Measurements from ENCODE around the gene DAP3.
"Not testable (repeated sequence)": the region's sequence is repeated elsewhere in the genome, so short reads cannot be mapped to it uniquely, and the experiment has no call there.

DAP3 gene

DNA sequence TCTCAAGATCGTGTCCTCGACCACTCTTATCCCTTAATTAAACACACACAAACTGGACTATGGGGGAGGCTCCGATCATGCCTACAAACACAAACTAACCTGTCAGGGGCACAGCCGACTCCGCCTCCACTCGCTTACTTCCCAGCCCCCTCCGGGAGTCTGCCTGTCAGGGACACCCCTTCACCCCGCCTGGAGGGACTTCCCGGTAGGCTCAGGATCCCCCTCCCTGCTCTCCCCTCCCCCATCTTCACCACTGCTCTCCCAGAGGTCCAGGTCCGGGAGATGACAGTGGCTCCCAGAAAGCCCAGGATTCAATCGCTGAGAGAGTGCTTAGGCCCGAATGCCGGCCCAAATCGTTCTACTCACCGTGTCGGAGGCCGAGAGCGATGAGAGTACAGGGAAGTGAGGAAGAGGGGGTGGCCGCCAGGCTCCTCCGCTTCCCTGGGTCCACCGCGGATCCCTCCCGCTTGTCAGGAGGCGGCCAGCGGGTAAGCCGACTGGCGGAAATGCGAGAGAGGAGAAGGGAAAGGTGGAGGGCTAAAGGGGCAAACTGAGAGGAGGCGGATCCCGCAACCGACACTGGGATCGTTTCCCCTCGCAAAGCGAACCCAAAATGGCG, 1.1 kb upstream of the DAP3 start:
- peak; percentile 3 for DNase-seq (ENCODE audit: low read depth)

GRCh38 chr1:155688324-155689080, 389 bp upstream of the DAP3 start, which contains the start of gene YY1AP1:
TSS of gene YY1AP1 (minus strand) at chr1:155688774. CDS start at chr1:155680436, 8,338 bp downstream.
- DNase-seq (ENCODE audit: low read depth) = peak; percentile 84

- no peak for DNase-seq (ENCODE audit: low read depth)
Measured at GRCh38 chr1:155691992-155692528, 3.2 kb downstream of the DAP3 start.

- no peak for DNase-seq (ENCODE audit: low read depth)
Measured at GRCh38 chr1:155694167-155694566, 5.3 kb downstream of the DAP3 start.

- no peak for DNase-seq (ENCODE audit: low read depth)
Measured at GRCh38 chr1:155695072-155695471, 6.2 kb downstream of the DAP3 start.

DNA sequence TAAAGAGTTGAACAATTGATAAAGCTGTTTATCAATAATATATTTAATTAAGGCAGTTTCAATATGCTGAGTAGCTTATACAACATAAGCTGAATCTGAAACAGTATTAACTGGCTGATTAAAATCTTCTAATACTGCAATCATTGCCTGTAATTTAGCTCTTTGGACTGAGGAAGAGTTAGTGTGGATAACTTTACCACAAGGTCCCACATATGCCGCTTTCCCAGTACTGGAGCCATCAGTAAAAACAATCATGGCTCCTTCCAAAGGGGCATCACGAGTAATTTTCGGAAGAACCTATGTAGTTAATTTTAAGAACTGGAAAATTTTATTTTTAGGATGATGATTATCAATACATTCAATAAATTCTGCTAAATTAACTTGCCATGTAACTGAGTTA, 6.7 kb downstream of the DAP3 start:
- DNase-seq (ENCODE audit: low read depth) = no peak

GRCh38 chr1:155696524-155696923, 7.6 kb downstream of the DAP3 start:
- no peak for DNase-seq (ENCODE audit: low read depth)

- no peak for DNase-seq (ENCODE audit: low read depth)
Measured at GRCh38 chr1:155697046-155697445, 8.2 kb downstream of the DAP3 start.

DNA sequence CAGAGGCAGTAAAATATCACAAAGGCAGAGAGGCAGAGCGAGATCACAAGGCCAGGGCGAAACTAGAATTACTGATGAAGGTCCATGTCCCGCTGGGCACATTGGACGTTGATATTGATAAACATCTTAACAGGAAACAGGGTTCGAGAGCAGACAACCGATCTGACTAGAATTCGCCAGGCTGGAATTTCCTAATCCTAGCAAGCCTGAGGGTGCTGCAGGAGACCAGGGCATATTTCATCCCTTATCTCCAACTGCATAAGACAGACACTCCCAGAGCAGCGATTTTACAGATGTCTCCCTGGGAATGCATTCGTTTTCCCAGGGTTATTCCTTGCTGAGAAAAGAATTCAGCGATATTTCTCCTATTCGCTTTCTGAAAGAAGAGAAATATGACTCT, 8.7 kb downstream of the DAP3 start:
- not testable (repeated sequence) for DNase-seq (ENCODE audit: low read depth)

DNA sequence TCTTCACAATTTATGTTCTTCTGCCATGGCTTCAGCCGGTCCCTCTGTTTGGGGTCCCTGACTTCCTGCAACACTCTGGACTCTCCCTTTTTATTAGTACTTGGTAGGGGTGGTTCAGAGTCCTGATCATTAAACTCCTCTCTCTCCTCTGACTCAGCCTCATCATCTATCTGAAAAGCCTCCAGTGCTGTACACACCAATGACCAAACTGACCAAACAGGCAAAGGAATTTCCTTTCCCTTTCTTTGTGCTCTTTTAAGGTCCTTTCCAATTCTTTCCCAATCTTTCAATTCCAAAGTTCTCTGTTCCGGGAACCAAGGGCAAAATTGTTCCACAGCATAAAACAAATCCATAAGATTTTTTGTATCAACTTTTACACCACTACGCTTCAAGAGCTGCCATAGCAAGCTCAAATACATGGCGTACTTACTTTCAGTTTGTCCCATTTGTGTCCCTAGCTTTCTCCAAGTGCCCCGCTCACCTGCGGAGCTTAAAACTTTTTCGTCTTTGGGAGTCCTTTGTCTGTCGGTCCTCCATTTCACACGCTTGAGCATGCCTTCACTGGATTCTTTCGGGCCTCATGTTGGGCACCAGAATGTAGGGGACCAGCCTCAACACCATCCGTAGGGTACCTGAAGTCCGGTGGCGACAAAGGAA, 9.6 kb downstream of the DAP3 start:
- DNase-seq (ENCODE audit: low read depth) = no peak

- not testable (repeated sequence) for DNase-seq (ENCODE audit: low read depth)
Measured at GRCh38 chr1:155699062-155699461, 10.2 kb downstream of the DAP3 start.

- DNase-seq (ENCODE audit: low read depth) = not testable (repeated sequence)
Measured at GRCh38 chr1:155701675-155702074, 12.8 kb downstream of the DAP3 start.

DNA sequence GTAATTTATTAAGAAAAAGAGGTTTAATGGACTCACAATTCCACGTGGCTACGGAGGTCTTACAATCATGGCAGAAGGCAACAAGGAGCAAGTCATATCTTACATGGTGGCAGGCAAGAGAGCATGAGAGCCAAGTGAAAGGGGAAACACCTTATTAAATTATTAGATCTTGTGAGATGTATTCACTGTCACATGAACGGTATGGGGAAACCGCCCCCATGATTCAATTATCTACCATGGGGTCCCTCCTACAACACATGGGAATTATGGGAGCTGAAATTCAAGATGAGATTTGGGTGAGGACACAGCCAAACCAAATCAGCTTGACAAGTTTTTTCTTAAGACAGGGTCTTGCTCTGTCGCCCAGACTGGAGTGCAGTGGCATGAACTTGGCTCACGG, 14.3 kb downstream of the DAP3 start:
- no peak for DNase-seq (ENCODE audit: low read depth)

DNA sequence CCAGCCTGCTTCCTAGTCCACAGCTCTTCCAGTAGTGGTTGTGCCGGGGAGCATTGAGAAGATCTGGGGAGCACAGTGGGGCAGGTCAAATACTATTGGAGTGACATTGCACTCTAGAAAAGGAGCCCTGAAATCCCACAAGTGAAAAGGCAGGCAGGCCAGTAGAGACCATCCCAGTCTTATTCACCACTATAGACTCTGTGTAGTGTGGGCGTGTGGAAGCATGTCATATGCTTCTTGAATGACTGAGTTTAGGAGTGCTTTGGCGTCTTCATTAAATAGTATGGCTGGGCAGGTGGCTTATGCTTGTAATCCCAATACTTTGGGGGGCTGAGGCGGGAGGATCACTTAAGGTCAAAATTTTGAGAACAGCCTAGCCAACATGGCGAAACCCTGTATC, 15.5 kb downstream of the DAP3 start:
- not testable (repeated sequence) for DNase-seq (ENCODE audit: low read depth)

GRCh38 chr1:155706139-155706538, 17.2 kb downstream of the DAP3 start:
- DNase-seq (ENCODE audit: low read depth) = no peak

DNA sequence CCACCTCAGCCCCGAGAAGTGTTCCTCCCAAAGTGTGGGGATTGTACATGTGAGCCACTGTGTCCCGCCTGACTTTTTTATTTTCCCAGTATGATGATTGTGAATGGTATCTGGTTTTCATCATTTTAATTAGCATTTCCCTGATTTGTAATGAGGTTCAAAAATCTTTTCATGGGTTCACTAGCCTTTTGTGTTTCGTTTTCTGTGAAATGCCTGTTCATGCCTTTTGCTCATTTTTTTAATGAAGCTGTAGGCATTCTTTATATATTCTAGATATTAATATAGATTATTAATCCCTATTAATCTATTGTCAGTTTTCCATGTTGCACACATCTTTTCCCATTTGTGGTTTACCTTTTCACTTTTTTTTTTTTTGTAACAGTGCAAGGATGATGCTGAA, 20.5 kb downstream of the DAP3 start:
- DNase-seq (ENCODE audit: low read depth) = no peak

GRCh38 chr1:155711457-155711856, 22.6 kb downstream of the DAP3 start:
- DNase-seq (ENCODE audit: low read depth) = not testable (repeated sequence)

- DNase-seq (ENCODE audit: low read depth) = not testable (repeated sequence)
Measured at GRCh38 chr1:155712636-155713035, 23.7 kb downstream of the DAP3 start.

GRCh38 chr1:155713075-155713474, 24.2 kb downstream of the DAP3 start:
- no peak for DNase-seq (ENCODE audit: low read depth)

- DNase-seq (ENCODE audit: low read depth) = not testable (repeated sequence)
Measured at GRCh38 chr1:155715056-155715455, 26.2 kb downstream of the DAP3 start.

- DNase-seq (ENCODE audit: low read depth) = no peak
Measured at GRCh38 chr1:155715777-155716176, 26.9 kb downstream of the DAP3 start.

DNA sequence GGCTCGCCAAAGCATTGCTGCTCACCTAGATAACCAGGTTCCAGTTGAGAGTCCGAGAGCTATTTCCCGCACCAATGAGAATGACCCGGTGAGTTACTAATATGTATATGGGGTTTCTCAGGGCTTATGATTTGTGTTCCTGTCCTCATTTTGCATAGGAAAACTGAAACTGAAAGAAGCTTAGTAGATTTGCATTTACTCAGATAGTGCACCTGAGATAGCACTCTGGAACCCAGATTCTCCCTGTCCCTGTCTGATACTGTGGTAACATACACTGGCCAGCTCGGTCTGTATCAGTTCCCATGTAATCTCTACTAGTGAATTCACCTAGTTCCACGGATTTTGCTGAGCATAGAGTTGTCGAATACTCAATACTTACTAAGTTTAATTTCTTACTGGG, 28.1 kb downstream of the DAP3 start:
- DNase-seq (ENCODE audit: low read depth) = no peak
